GM19455 (cell line): ENCODE data around the gene SCG5.

ENCODE experiments used
- ATAC-seq: cut with Tn5 transposase; IDR thresholded peaks from one replicate; pipeline ENCODE4 v1.9.1; 2021; ENCODE audit not compliant: unreplicated experiment

SCG5 gene

DNA sequence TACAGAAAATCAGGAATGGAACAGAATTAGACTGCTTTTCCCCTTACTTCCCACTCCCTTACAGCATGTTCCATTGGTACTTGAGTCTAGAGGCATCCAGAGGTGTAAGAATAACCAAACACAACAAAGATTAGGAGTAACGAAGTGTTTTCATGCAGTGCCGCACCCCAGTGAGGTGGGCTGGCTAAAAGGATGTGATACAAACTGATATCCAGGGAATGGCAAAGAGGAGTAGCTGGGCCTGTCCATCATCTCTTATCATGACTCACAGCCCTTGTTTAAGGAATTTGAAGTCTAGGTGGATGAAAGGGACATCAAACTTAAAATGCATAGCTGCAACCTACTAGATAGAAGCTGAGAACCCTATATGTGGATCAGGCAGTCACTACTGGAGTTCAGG is 16.4 kb downstream of the SCG5 start:
- ATAC-seq, result no peak

DNA sequence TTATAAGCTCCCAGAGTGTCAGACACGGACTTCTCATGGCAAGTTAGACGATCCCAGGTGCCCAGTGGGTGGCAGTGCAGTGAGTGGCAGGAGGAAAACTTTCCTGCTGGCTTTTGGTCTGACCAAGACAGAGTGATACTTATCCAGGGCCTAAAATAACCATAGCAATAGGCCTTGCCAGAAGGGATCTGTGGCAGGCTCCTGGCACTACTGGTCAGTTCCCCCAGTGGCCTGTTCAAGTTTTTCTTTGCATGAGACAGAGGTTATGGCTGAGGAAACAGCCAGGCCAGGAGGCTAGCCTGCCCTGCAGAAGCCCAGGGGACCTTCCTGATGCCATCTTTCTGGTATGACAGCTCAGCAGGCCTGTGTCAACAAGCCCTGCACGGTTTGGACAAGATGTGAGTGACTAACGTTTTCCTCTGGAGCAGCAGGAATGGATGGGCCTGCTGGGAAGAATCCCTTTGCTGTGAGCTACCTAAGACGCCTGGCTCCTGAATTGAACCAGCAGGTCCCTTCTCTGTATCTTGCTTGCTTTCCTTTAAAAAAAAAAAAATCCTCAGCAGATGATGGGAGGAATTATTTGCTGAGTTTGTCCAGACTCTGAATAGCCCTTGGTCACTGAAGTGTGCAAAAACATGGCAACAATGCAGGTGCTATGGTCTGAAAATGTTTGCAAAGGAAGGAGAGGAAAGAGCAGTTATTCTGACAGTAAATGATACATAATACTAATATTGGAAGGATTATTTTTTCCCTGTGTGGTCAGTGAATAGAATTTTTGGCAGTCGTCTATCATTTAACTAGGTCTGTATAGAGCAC is 18.0 kb downstream of the SCG5 start:
- ATAC-seq, result no peak

DNA sequence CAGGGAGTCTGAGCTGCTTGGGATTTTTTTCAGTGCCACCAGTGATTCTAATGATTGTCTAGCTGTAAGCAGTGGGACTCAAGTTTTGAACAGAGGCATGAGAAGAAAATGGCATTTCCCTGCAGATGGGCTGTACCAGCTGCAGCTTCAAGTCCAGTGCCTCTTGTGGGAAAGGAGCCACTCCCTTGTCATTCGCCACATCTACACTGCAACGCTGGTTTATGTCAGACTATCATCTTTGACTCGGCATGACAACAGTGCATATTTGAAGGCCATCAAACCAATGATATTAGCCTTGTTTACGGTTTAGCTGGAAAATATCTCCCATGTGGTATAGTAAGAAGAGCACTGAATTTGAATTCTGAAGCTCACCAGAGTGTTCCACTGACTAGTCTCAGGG is 22.2 kb downstream of the SCG5 start:
- ATAC-seq, result no peak

DNA sequence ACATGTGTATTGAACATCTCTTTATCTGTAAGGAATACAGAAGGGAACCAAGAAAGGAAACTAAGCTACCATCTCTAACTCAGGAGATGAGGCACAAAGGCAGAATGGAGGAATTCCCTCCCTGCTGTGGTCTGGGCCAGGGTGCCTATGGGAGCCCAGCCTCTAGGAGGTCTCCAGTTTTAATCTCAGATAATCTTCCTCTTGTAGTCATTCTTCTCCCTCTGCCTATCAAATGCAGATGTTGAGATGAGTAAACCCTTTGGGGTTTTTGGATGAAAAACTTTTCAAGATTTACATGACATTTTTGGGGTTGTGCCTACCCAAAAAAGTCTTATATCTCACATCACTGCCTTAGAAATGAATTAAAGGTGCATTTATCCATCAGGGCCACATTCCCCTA is 23.3 kb downstream of the SCG5 start:
- ATAC-seq, result no peak

DNA sequence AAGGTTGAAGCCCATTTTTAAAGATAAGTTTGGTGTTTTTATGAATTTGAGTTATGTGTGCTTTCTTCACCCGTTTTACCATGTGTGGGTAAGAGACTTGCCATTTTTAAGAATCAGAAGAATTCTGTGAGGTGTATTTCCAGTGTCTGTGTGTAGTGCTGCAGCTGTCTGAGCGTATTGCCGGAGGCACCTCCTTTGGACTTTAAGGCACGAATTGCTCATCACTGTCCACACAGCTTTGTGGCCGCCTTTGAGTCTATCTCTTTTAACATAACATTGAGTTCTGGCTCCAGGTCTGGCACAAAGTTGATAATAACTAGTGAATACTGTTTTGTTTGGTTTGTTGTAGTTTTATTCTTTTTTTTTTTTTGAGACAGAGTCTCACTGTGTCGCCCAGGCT is 25.8 kb downstream of the SCG5 start:
- ATAC-seq, result no peak

DNA sequence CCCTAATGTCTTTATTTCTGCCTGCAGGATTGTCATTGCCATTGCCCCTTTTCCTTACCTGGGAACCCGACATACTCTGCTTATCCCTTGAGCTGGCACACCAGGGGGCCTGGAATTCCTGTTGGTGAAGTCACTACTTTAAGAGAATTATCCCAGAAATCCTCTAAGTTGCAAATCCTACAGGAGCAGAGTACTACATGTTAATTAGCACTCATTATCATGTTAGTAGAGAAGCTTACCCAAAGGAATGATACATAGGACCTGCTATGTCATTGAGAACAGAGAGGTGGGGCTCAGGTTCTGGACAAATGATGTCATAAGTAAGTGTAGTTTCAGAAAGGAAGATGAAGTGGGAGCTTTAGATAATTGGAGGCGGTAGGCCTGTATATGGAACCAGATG is 27.4 kb downstream of the SCG5 start:
- ATAC-seq, result no peak

DNA sequence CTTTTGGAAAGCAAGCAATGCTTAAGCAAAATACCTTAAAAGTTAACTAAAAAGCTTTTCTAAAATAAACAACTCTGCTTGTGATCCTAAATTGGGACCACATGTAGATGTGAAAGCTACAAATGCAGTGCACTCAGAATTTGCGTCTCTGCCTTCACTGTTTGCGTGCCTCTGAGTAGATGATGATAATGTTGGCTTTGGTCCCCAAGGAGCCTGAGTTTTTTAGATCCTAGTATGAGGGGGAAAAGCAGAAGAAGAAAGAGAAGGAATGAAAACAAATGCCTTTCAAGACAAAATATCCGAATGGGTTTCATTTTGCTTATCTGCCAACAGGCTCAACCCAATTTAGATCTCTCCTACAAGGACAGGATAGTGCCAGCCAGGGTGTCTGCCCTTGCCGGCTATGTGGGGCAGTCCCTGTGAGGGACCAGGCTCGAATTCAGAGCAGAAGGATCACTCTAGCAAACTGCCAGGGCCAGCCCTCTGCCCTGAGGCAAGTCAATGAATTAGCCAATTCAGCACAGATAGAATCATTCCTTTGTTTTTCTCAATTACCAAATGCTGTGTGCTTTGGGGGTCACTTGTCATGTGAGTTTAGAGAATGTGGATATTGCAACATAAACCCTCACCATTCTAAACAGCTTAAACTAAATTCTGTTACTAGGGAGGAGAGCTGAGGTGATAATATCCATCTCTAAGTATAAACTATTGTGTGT is 28.5 kb downstream of the SCG5 start:
- ATAC-seq, result no peak

DNA sequence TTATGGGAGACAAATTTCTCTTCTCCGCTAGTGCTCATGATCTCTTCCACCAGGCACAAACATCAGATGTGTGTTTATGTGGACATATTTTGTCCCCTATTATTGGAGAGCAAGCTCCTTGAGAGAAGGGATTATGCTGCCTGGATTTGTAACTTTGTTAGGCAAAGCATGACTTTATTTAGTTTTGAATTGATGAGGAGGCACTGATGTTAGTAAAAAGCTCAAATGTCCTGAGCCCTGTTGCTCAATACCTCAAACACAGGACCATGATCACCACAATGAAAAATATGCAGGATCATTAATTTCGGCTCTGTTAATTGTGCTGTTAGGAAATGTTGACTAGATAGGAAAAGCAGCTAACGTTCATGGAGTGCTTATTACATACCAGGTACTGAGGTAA is 29.1 kb downstream of the SCG5 start:
- no peak for ATAC-seq

DNA sequence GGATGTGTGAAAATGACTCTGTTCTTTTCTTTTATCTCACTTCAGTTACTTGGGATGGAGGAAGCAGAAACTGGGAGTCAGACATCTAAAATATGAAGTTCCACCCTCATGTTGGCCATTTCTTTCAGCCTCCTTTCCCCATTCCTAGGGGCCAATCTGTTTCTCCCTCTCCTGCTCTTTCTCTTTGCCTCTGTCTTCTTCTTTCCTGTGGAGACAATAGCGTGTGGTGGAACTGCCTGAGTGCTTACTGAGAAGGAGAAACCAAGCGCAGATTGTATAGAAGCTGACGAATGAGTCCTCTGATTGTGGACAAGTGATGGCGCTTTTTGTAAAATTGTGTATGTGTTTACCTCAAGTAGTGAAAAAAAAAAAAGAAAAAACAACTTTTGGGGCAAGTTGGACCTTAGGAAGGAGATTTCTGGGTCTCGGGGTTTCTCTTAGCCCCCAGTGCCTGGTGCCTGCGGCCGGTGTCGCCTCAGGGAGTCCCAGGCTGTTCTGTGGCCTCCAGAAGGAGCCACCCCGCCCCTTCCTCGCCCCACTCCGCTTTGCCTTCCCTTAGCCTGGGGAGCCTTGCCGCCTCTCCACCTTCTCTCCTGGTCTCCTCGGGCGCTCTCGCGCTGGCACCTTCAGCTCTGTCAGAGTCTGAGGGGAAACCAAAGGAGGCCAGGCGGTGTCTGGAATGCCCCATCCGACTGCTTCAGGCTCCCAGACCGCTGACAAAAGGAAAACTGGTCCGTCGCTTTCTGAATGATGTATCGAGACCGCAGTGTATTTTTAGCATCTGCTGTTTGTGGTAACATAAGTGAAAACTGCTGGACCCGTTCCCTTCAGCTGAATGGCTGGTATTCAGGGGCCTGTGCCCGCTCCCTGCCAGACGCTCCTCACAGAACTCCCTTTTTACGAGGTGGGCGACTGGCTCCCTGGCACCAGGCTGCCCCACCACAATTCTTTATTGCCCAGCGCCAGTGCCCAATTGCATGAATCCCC is 30.1 kb downstream of the SCG5 start:
- no peak for ATAC-seq

DNA sequence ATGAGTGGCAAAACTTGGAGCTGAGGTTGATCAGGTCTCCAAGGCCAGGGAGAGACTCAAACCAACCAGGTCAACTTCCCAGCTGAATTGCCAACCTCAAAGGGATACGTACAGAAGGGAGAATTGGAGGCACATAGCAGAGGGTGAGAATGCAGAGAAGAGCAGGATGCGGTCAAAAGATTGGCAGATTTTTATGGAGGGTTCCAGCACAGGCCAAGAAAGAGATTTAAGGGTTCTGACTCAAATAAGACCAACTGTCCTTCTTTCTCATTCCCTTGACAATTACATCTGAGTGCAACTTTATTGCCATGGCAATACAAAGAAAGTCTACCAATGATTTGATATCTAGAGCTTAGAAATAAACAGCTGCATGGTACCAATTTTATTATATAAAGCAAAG is 33.2 kb downstream of the SCG5 start:
- ATAC-seq, result no peak

DNA sequence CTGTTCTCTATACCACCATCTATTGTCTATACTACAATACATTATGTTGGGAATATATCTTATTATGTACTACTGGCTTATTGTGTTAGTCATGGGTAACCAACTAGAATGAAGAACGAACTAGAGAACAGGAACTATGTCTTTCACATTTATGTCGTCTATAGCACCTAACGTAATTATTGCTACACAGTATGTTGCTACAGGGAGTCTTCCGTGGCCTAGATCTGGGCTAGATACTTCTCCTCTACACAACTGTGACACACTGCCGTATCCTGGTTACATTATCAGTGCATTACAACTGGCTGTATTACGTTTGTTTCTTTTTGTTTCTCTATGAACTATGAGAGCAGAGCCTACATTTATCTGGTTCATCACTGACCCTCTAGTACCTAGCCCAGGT is 34.0 kb downstream of the SCG5 start:
- ATAC-seq, result no peak

DNA sequence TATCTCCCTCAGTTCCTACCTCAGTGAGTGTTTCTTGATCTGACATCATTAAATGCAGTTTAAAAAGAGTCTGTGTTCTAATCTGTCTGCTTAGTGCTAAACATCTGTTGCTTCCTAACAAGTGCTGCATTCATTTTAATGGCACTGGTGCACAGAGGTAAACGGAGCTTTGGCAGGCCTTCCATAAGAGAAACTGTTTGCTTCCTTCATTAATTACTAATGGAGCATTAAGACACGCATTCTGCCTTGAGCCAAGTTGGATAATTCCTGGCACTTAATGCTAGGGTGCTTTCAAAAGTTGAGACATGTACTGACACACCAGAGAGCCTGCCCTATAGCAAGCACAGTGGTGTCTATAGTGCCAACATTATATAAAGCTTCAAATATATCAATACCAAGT is 34.7 kb downstream of the SCG5 start:
- no peak for ATAC-seq

DNA sequence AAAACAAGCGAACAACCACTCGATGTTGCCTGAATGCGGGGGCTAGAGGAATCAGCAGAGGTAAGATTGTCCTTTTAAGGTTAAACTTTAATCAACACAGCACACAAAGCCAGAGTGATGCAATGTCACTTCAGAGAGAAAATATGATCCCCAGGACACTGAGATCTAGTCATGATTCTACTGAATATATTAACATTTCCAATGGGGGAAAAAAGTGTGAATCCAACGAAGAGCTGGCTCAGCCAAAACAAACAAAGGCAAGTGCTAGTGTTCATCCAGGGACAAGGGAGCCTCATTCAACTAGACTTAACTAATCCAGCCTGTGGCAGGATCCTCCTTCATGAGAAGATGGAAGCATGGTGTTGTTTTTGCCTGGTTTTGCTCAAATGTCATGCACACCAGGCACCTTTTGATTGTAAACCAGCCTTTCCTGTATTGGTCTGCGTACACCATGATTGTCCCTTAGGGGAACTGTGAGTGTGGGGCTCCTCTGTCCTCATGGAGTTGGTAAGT is 35.8 kb downstream of the SCG5 start:
- no peak for ATAC-seq

DNA sequence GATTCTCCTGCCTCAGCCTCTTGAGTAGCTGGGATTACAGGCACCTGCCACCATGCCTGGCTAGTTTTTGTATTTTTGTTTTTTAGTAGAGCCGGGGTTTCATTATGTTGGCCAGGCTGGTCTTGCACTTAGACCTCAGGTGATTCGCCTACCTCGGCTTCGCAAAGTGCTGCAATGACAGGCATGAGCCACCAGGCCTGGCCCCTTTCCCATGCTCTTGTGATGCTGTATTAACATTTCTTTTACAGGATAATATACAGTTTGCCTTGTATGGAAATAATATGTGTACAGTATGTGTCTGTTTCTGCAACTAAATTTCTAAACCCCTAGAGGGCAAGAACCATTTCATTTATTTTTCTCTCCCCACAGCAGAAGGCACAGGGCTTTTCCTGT is 37.8 kb downstream of the SCG5 start:
- no peak for ATAC-seq

DNA sequence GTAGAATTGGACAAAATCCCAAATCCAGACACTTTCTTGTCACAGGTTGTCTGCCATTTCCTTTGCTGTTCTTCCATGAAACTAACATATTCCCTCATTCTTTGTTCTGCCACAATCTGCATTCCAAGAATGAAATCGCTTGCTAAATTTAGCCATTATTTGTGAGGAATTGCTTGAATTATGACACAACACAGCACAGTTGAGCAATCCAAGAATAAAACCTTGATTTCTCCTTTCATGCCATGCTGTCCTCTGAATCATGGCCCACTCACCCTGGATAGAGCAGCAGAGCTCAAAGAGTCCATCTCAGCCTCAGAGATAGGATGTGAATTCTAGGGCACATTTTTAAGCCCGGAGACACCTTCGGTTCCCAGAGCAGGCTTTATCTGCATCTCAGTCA is 41.1 kb downstream of the SCG5 start:
- no peak for ATAC-seq

DNA sequence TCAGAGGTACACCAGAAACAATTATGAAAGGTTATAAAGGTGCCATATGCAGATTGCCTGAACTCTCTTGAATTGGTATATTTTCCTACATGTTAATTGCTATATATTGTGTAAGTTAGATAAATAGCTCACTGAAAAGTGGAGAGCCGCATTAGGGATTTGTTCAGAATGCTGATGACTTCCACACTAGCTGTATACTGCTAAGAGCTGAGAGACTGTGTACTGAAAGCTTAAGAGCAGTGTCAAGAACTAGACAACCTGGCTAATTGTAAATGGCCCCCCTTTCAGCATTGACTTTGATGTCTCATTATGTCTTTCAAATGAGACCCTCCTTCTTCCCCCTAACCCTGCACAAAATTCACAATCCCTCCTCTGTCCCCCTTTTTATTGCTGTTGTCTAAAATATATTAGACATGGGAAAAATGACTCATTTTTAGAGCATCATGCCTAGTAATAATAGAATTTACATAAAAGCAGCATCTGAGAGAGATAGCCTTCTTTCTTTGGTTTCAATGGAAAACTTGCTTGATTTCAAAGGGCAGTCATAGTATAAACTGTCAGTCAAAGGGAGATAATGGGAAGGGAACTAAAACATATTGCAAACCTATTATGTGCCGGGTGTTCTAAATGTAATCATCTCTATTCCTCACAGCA is 41.6 kb downstream of the SCG5 start:
- no peak for ATAC-seq

DNA sequence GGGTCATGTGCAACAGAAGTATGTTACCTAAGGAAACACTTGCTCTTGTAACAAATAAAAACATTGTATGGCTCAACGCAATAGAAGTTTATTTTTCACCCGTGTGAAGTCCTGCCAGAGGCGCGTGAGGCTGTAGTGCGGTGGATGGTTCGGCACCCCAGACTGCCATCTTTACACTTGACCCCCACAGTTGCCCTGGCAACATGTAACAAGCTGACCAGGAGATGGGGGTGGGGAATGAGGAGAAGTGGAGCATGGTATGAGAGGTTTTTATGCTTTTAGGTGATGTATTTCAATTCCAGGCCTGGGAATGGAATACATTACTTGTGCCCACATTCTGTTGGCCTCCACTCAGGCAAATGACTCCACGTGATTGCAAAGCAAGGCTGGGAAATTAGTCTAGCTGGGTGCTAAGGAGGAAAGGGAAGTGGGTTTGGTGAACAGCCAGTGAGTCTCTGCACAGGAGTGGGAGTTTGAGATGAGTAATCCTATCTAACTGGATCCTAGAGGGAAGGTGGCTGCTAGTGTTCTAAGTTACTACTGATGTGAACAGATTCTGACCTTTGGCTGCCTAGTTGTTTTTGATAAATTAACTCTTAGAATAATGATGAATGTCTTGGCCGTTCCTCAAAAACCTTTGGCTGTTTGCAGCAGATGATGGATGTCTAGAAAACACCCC is 42.5 kb downstream of the SCG5 start:
- ATAC-seq, result no peak

DNA sequence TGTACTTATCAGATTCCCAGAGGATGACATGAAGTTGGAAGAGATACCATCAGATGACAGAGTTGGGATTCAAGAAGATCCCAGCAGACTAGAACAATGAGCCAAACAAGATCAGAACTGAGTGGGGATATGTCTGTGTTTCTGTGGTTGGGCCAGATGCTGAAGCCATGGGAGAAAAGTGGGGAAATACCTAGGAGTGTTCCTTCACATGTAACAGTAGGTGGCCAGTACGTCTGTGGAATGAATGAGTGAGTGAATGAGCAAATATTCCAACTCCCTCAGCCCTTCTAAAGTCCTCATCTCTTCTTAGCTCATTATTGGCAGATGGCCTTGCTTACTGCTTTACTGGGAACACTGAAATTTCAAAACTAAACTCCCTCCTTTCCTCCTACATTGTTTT is 44.1 kb downstream of the SCG5 start:
- ATAC-seq, result no peak

DNA sequence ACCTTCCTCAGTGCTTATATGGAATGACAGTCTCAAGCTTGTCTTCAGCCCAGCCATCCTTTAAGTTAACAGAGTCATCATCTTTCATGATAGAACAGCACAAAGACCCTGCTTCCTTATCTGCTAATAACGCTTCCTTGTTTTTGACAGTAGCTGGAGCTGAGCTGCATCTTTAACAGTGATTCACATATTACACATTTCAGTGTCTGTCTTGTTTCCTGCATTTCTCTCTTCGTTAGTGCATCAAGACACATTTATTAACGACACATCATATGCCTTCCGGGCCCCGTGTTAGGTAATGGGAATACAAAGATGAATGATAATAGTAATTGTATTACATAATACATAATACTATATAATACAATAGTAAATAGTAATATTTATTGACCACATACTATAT is 46.0 kb downstream of the SCG5 start:
- ATAC-seq, result no peak

DNA sequence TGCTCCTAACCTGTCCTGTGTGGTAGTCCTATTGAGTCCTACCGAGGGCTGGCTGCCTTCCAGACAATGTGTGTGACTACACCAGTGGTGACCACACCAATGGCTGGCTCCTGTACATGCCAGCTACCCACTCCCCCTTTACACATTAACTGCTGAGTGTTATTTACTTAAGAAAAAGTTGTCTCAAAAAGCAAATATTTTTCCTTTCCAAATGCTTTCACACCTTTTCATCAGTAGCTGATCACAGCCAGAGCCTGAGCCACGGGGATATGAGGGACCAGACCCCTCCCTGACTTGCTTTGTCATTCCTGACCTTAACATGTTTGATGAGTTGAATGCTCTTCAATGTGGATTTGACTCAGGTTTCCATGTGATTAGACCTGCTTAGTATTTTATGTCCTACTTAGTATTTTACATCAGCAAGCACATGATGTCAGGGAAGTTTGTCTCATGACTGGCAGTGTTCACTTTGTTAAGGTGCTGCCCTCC is 46.7 kb downstream of the SCG5 start:
- ATAC-seq, result no peak
